Upper lobe of left lung (tissue), 6 donors: ENCODE measurements around the gene NHSL2. TPM values are rescaled to one million over a fixed set of nuclear protein-coding genes. Genes with fewer than 3 reads are reported as not detected.

Experiments used
- ATAC-seq, 2 donors: fragments of 200-7000 bp; cut with Tn5 transposase; one replicate each; pipeline ENCODE4 v1.9.1; 2022; ENCODE audit warnings: mild to moderate bottlenecking in 2 of 2, moderate library complexity in 2 of 2; ENCODE audit not compliant: low FRiP score in 2 of 2
- DNase-seq, 2 donors: peaks; one replicate each; pipeline ENCODE4 v3.0.0-alpha.2; 2019 to 2020
- H3K27ac ChIP-seq, 4 donors: fragments of 200-600 bp; sonication (generic); one replicate each; pipeline ENCODE4 v1.5.1; 2016 to 2019
- H3K27me3 ChIP-seq, 4 donors: fragments of 200-600 bp; sonication (generic); one replicate each; pipeline ENCODE4 v1.5.1; 2017 to 2019
- H3K36me3 ChIP-seq, 4 donors: fragments of 200-600 bp; sonication (generic); one replicate each; pipeline ENCODE4 v1.5.1; 2016 to 2019
- H3K4me1 ChIP-seq, 4 donors: fragments of 200-600 bp; sonication (generic); one replicate each; pipeline ENCODE4 v1.5.1; 2018 to 2019
- H3K4me3 ChIP-seq, 4 donors: fragments of 200-600 bp; sonication (generic); one replicate each; pipeline ENCODE4 v1.5.1; 2017 to 2019; ENCODE audit warnings: mild to moderate bottlenecking in 2 of 4, moderate library complexity in 1 of 4
- H3K9me3 ChIP-seq, 4 donors: fragments of 200-600 bp; sonication (generic); one replicate each; pipeline ENCODE4 v1.5.1; 2018 to 2019
- CTCF ChIP-seq, 6 experiments: fragments of 450-650 bp in 4 of 6; fragments of 200-600 bp in 2 of 6; sonication (generic) in 2 of 6; IDR thresholded peaks; one replicate each; pipeline ENCODE4 v1.5.1; 2016 to 2019; ENCODE audit warnings: antibody characterized with exemption in 6 of 6
- EP300 ChIP-seq, 4 donors: sonication (generic); formaldehyde crosslinking; IDR thresholded peaks; one replicate each; pipeline ENCODE4 v1.5.1; 2017; ENCODE audit warnings: antibody characterized with exemption in 4 of 4, control low read depth in 2 of 4
- POLR2A ChIP-seq, 4 donors: fragments of 450-650 bp; IDR thresholded peaks; one replicate each; pipeline ENCODE4 v1.5.1; 2016 to 2017; ENCODE audit warnings: antibody characterized with exemption in 4 of 4, mild to moderate bottlenecking in 2 of 4
- POLR2AphosphoS5 ChIP-seq, 2 donors: sonication (generic); formaldehyde crosslinking; IDR thresholded peaks; one replicate each; pipeline ENCODE4 v1.5.1; 2017; ENCODE audit warnings: antibody characterized with exemption in 2 of 2
- WGBS, 2 donors: methylation state at CpG; one replicate each; pipeline ENCODE4 v1.1.5; 2017 to 2018; 5-methylcytosine and 5-hydroxymethylcytosine counted together
- total RNA-seq, 6 donors: library from RNA; depleted of rRNA in 4 of 6; stranded (reverse); fragments of >200 nt in 4 of 6; gene quantifications; one replicate each; pipeline versions ENCODE4 v1.1.0 to v1.2.1, GENCODE V29; 2016 to 2021
- donor health status: DM: no; HTN: no; CAD: no; lungs with moderate emphysema.
- donor health status: DM: no; HTN: yes; CAD: no; lungs with severe emphysema.

The NHSL2 gene
- total RNA-seq, 6 donors from 2014 or later = 5.8 to 18.3 (median 9.9) TPM

- peak overlapping the region in 1 of 4 donors; percentile 17 for H3K27ac ChIP-seq
- 45 to 78% methylated on average over 3 of the region's 3 CpGs for WGBS, 2 donors
- TF ChIP-seq CTCF (IDR thresholded peaks at IDR 0.05) (no peak), POLR2A (IDR thresholded peaks at IDR 0.05) (no peak), POLR2AphosphoS5 (IDR thresholded peaks at IDR 0.05) (no peak), EP300 (IDR thresholded peaks at IDR 0.05) (no peak)
- no peaks in the 10 kb centered on the region for H3K4me1 ChIP-seq
- H3K36me3 ChIP-seq = no peaks in the 10 kb centered on the region
- no peak overlapping the region for H3K4me3 ChIP-seq
- ATAC-seq (peak; percentile 34 to 73), DNase-seq (no peak)
- no peaks in the 10 kb centered on the region for H3K27me3 ChIP-seq
- no peaks in the 10 kb centered on the region for H3K9me3 ChIP-seq
Observed at GRCh38 chrX:71941776-71942175, 31.1 kb downstream of the NHSL2 start.

GRCh38 chrX:71944369-71944768 lies 33.7 kb downstream of the NHSL2 start:
- H3K4me1 ChIP-seq = no peaks in the 10 kb centered on the region
- no peak overlapping the region for H3K4me3 ChIP-seq
- no peak for TF ChIP-seq POLR2AphosphoS5 (IDR thresholded peaks at IDR 0.05)
- TF ChIP-seq POLR2A (IDR thresholded peaks at IDR 0.05) = no peak
- no peak for TF ChIP-seq EP300 (IDR thresholded peaks at IDR 0.05)
- no peak for TF ChIP-seq CTCF (IDR thresholded peaks at IDR 0.05)
- ATAC-seq (no peak), DNase-seq (no peak)
- H3K27me3 ChIP-seq = no peaks in the 10 kb centered on the region
- H3K36me3 ChIP-seq = no peaks in the 10 kb centered on the region
- H3K9me3 ChIP-seq = no peaks in the 10 kb centered on the region
- WGBS, 2 donors = 78 to 88% methylated on average over 1 to 2 of the region's 2 CpGs
- no peak overlapping the region for H3K27ac ChIP-seq

GRCh38 chrX:71945237-71945805 lies 34.7 kb downstream of the NHSL2 start:
- H3K9me3 ChIP-seq = no peaks in the 10 kb centered on the region
- no peak overlapping the region for H3K4me3 ChIP-seq
- no peaks in the 10 kb centered on the region for H3K27me3 ChIP-seq
- no peak overlapping the region for H3K27ac ChIP-seq
- ATAC-seq = no peak
- no peaks in the 10 kb centered on the region for H3K4me1 ChIP-seq
- no peaks in the 10 kb centered on the region for H3K36me3 ChIP-seq
- TF ChIP-seq CTCF (IDR thresholded peaks at IDR 0.05) (no peak), EP300 (IDR thresholded peaks at IDR 0.05) (no peak)
- no peak for DNase-seq
- 36 to 53% methylated on average over 6 to 8 of the region's 8 CpGs for WGBS, 2 donors

GRCh38 chrX:71949363-71949762 lies 38.7 kb downstream of the NHSL2 start:
- ATAC-seq (peak in 1 of 2 donors; percentile 6), DNase-seq (peak in 1 of 2 donors; percentile 3)
- Histone ChIP-seq H3K4me1 (no peaks in the 10 kb centered on the region), H3K27me3 (no peaks in the 10 kb centered on the region), H3K4me3 (no peak overlapping the region), H3K36me3 (no peaks in the 10 kb centered on the region), H3K27ac (no peak overlapping the region), H3K9me3 (no peaks in the 10 kb centered on the region)
- 79 to 94% methylated on average over 8 of the region's 8 CpGs for WGBS, 2 donors
- TF ChIP-seq EP300 (IDR thresholded peaks at IDR 0.05) (no peak), POLR2A (IDR thresholded peaks at IDR 0.05) (no peak), CTCF (IDR thresholded peaks at IDR 0.05) (no peak), POLR2AphosphoS5 (IDR thresholded peaks at IDR 0.05) (no peak)

GRCh38 chrX:71949844-71950445 lies 39.3 kb downstream of the NHSL2 start:
- ATAC-seq = peak in 1 of 2 donors; percentile 47

More at GRCh38 chrX:71949844-71950445, 39.3 kb downstream of the NHSL2 start:
- 77 to 85% methylated on average over 7 to 10 of the region's 10 CpGs for WGBS, 2 donors
- Histone ChIP-seq H3K4me3 (no peak overlapping the region), H3K4me1 (no peaks in the 10 kb centered on the region), H3K36me3 (no peaks in the 10 kb centered on the region), H3K27me3 (no peaks in the 10 kb centered on the region), H3K9me3 (no peaks in the 10 kb centered on the region), H3K27ac (no peak overlapping the region)
- DNase-seq = peak in 1 of 2 donors; percentile 5
- no peak for TF ChIP-seq POLR2A (IDR thresholded peaks at IDR 0.05)
- TF ChIP-seq EP300 (IDR thresholded peaks at IDR 0.05) = no peak
- no peak for TF ChIP-seq CTCF (IDR thresholded peaks at IDR 0.05)
- no peak for TF ChIP-seq POLR2AphosphoS5 (IDR thresholded peaks at IDR 0.05)
